ENCODE results near the gene SYPL1. TPM values are rescaled to one million over a fixed set of nuclear protein-coding genes. Genes with fewer than 3 reads are reported as not detected.

The SYPL1 gene
- total RNA-seq, 1 donor from 2014 or later = 52.4 TPM

DNA sequence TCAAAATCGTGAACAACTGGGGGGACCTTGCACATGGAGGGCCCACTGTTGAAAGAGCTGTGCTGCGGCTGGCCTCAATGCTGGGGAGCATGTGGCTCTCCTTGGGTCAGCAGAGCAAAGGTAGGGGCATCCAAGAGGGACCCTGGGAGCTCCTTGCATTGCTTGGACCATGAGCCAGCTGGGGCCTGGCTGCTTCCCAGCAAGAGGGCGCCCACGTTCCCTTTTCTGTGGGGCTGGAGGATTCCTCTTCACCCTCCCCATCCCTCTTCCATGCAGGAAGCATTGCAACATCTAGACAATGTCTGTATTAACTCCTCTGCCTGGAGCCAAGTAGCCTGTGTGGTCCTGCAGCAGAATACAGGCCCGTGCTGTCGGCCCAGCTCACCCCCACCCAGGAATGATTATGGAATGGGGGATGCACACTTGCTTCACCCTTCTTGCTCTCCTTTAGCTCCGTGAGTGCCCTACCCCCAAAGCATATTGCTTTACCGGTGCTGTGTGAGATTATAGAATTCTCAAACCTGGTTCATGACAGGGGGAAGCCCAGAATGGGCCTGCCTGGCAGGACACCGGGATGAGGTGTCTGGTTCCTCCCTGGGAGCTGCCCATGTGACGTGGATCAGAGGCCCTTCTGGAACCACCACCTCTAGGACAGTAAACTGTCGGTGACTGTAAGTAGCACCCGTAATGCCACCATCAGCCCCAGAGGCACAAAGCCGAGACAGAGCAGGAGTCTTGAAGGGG is 61.9 kb downstream of the SYPL1 start:
- DNase-seq = no peak

- DNase-seq = no peak
These were observed 62.9 kb downstream of the SYPL1 start for GRCh38 chr7:106049139-106049752.

- no peak for DNase-seq
These were observed 63.4 kb downstream of the SYPL1 start for GRCh38 chr7:106048706-106049020.

DNA sequence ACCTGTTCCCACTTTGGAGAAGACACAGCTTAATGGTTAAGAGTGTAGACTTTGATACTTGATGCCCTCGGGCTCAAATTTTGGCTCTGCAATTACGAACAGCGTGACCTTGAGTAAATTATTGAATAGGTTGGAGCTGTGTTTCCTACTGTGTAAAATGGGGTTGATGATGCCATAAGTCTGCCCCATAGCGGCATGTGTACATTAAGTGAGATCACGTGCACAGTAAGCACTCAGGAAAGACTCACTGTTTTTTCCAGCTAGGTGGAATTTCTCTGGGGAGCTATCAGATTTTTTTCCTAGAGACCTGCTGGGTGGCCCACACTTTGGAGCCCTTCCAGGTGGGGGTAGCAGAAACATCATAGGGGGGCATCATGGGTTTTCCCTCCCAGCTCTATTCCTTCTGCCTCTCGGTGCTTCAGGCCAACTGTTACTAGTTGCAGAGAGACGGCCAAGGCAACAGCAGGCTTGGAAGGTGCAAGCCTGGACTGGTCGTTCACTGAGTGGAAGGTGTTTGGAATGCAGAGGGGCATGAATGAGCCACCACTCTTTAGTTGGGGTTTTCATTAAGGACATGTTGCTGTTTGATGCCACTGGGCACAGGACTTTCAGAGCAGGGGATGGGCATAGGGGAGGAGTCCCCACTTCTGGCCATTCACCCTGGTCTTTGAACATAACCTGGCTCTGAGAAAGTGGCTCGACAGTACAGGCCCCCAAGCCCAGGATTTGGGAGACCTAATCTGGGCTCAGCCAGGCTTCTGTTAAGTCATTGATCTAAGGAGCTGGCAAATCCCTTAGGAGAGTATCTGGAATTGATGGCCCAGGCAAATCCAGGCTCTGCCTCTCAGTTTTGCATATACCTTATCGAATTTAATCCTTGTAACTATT is 64.0 kb downstream of the SYPL1 start:
- no peak for DNase-seq

DNA sequence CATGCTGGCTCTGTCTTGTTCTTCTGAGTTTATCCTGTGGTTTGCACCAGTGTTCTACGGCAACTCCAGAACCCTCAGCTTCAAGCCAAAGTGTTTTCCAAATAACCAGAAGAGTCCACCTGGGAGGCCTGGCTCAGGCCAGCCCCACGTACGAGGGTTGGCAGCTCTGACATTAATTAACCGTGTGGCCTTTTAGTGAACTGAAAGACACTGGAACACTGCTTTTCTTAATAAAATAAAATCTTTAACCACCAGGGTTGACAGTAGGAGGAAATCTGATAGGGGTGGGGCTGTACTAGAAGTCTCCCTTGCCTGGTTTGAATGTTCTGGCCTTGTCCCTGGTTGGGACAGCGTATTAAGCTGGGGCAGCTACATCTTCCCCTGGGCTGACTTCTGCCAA is 64.9 kb downstream of the SYPL1 start:
- no peak for DNase-seq

DNA sequence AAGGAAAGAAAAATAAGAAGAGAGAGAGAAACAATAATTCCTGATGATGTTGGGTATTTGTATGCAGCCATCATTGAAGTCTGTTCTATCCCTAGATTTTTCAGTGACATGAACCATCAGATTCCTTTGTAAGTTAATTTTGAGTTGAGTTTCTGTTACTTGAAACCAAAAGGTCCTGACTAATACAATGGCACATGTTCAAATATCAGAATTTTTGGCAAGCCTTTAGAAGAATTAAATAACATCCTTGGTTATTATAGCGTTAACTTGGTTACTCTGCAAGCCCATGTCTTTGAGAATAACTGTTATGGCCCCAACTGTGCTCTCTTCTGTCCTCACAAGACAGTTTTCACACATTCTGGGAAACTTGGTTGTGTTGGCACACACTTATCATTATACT is 66.5 kb downstream of the SYPL1 start:
- DNase-seq = no peak

DNA sequence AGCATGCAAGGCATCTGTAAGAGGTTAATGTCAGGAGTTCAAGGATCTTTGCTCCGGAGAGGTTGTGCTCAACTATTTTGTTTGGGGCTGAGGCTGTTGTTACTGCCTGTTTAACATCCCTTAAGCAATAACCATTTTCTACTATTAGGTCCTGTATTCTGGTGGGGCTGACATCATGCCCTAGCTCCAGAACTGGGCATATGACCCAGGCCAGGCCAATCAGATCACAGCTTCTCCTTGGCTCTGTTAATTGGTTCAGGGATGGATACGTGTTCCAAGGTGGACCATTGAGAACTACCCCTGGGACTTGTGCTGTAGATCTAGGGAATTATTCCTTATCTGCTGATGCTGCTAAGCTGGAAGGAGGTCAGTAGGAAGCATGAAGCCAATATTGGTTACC is 67.0 kb downstream of the SYPL1 start:
- DNase-seq = no peak

- DNase-seq = no peak
These were observed 69.9 kb downstream of the SYPL1 start for GRCh38 chr7:106042196-106042611.

DNA sequence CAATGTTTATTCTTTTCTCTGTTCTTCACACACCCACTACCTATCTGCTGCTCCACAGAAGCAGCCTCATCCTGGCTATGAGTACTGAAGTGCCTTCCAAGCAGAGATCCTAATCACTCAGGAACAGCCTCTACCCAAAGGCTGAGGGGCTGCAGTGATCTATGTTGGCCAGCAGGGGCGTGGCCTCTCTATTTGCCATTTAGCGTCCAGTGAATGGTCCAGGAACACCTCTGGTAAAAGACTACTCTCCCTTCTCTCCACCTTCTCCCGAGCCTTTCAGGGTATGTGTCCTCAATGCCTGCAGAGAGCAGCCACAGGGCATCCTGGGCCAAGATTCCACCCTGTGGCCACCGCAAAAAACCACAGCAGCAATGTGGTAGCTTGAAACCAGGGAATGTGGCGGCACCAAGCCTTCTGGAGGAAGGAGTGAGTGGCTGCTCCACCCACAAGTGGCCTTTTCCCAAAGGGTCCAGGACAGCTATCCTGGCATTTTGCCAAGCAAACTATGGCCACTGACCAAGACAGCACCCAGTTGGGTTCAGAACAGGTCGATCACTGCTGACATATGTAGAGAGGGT is 70.9 kb downstream of the SYPL1 start:
- DNase-seq = peak; percentile 10

Other genes with a start within 250 kb of the SYPL1 start
- 12.3 TPM for gene ATXN7L1, start 235.7 kb downstream of the SYPL1 start, total RNA-seq
- 16.1 TPM for gene CDHR3, start 149.0 kb downstream of the SYPL1 start, total RNA-seq
- 83.3 TPM for gene NAMPT, start 172.7 kb upstream of the SYPL1 start, total RNA-seq